ENCODE data around the gene PKDCC.

PKDCC gene

DNA sequence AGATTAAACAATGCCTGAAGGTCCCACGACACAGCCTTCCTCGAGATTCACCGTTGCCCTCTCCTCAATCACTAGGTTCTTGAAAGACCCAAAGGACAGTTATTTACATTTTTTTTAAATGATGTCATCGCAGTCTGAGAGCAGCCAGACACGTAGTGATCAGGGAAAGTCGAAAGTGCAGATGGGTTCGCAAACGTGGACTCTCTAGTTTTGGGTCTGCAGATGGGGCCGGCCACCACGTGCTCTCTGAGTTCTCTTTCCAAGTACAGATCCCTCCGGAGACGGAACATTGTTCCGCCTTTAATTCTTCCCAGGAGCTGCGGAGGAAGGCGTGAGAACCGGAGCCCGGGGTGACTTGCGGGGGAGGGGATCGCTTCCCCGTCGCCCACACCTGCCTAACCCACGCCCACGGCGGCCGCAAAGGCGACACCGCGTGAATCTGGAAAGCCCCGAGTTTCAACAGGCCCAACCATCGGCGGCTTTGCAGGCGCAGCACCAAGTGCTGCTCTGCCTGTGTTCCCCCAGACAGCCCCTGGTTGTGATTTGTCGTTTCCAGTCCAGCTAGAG lies 54.3 kb downstream of the PKDCC start:
- H2BK5ac ChIP-seq (ENCODE audit: low read length): peak overlapping the region; percentile 94
- H4K8ac ChIP-seq (ENCODE audit: low read depth, low read length): no peak overlapping the region
- peak overlapping the region; percentile 98 for H3K27ac ChIP-seq (ENCODE audit: low read depth, low read length)
- H3K79me2 ChIP-seq (ENCODE audit: control insufficient read depth, insufficient read depth, low read length): no peaks in the 10 kb centered on the region
- H4K5ac ChIP-seq (ENCODE audit: low read length): peak overlapping the region; percentile 90
- peak overlapping the region; percentile 95 for H2BK120ac ChIP-seq (ENCODE audit: low read depth, low read length)
- no peak overlapping the region for H3K4me3 ChIP-seq (ENCODE audit: low read length)
- H3K4me1 ChIP-seq (ENCODE audit: control insufficient read depth, low read depth, low read length): peaks cover 8% of the 10 kb centered on the region
- H3K79me1 ChIP-seq (ENCODE audit: low read length): no peaks in the 10 kb centered on the region
- H3K36me3 ChIP-seq (ENCODE audit: control insufficient read depth, insufficient read depth, low read length): no peaks in the 10 kb centered on the region
- peak overlapping the region; percentile 99 for H3K18ac ChIP-seq (ENCODE audit: low read length)
- peak overlapping the region; percentile 25 for H3K4me2 ChIP-seq (ENCODE audit: low read length)
- H3K23ac ChIP-seq (ENCODE audit: low read length): peak overlapping the region; percentile 85
- WGBS (ENCODE audit: extremely low coverage, insufficient coverage, low lambda C conversion rate): no CpG with 5 or more reads among the region's 33 CpGs
- H3K9ac ChIP-seq (ENCODE audit: low read length): peak overlapping the region; percentile 73
- peak overlapping the region; percentile 71 for H3K4ac ChIP-seq (ENCODE audit: low read depth, low read length)
- no peaks in the 10 kb centered on the region for H3K27me3 ChIP-seq (ENCODE audit: insufficient read depth, low read length, poor library complexity)
- no peak overlapping the region for H2AK5ac ChIP-seq (ENCODE audit: low read length)
- peak; percentile 92 for DNase-seq
- peak overlapping the region; percentile 15 for H2BK15ac ChIP-seq (replicated peaks; ENCODE audit: low read depth)
- H3K56ac ChIP-seq (ENCODE audit: low read length): peak overlapping the region; percentile 92

DNA sequence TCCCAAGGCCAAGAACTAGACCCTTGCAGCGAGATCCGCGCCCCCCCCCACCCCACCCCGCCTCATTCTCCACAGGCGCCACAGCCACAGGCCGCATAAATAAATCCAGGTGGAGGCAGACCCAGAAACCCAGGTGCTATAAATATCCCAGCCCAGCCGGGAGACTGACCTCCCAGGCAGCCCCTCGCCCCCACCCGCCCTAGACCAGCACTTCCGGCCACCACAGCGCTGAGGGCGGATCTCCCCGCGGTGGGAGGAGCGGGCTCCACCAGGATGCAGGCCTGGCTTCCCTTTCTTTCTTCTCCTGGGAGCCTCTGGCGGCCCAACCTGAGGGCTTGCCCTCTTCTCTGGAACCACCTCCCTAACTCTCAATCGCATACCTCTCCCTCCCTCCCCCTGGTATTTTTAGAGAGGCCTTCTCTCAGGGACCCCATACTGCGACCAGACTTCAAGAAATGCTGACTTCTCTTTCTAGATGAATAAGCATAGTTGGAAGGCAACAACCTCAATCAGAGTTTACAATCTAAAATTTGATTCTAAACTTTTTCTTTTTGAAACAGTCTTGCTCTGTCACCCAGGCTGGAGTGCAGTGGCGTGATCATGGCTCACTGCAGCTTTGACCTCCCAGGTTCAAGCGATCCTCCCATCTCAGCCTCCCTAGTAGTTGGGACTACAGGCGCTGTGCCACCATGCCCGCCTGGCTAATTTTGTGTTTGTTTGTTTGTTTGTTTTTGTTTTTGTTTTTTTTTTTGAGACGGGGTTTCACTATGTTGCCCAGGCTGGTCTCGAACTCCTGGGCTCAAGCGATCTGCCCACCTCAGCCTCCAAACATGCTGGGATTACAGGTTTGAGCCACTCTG lies 55.0 kb downstream of the PKDCC start:
- Histone ChIP-seq H3K79me2 (ENCODE audit: control insufficient read depth, insufficient read depth, low read length) (no peaks in the 10 kb centered on the region), H3K4me1 (ENCODE audit: control insufficient read depth, low read depth, low read length) (peaks cover 8% of the 10 kb centered on the region), H3K9ac (ENCODE audit: low read length) (peak overlapping the region; percentile 73), H2BK120ac (ENCODE audit: low read depth, low read length) (peak overlapping the region; percentile 95), H3K79me1 (ENCODE audit: low read length) (no peaks in the 10 kb centered on the region), H3K36me3 (ENCODE audit: control insufficient read depth, insufficient read depth, low read length) (no peaks in the 10 kb centered on the region), H3K27me3 (ENCODE audit: insufficient read depth, low read length, poor library complexity) (no peaks in the 10 kb centered on the region), H4K5ac (ENCODE audit: low read length) (no peak overlapping the region), H2BK5ac (ENCODE audit: low read length) (peak overlapping the region; percentile 94), H3K56ac (ENCODE audit: low read length) (peak overlapping the region; percentile 92), H2BK15ac (replicated peaks; ENCODE audit: low read depth) (peak overlapping the region; percentile 20), H3K27ac (ENCODE audit: low read depth, low read length) (peak overlapping the region; percentile 98), H3K23ac (ENCODE audit: low read length) (no peak overlapping the region), H3K4ac (ENCODE audit: low read depth, low read length) (peak overlapping the region; percentile 71), H4K8ac (ENCODE audit: low read depth, low read length) (no peak overlapping the region), H3K4me3 (ENCODE audit: low read length) (no peak overlapping the region), H2AK5ac (ENCODE audit: low read length) (no peak overlapping the region), H3K4me2 (ENCODE audit: low read length) (no peak overlapping the region), H3K18ac (ENCODE audit: low read length) (peak overlapping the region; percentile 99)
- peak; percentile 99 for DNase-seq
- WGBS (ENCODE audit: extremely low coverage, insufficient coverage, low lambda C conversion rate): no CpG with 5 or more reads among the region's 25 CpGs

DNA sequence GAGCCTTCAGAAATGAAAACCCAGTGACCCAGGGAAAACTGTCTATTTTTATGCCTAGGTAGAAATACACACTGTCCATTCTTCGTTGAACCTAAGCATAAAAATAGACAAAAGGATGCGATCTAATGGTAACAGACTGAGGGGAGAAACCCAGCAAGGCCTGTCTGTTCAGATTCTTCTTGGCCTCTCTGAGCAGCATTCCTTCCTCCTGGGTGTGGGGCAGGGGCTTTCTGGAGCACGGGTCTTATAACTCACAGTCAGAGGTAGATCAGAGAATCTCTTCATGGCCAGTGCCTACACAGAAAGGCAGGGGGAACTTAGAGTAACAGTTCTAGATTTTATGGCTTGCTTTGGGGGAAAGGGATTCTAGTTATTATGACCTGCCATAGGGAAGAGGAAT lies 56.0 kb downstream of the PKDCC start:
- H3K79me2 ChIP-seq (ENCODE audit: control insufficient read depth, insufficient read depth, low read length): no peaks in the 10 kb centered on the region
- no peaks in the 10 kb centered on the region for H3K36me3 ChIP-seq (ENCODE audit: control insufficient read depth, insufficient read depth, low read length)
- peak overlapping the region; percentile 20 for H3K27ac ChIP-seq (ENCODE audit: low read depth, low read length)
- WGBS (ENCODE audit: extremely low coverage, insufficient coverage, low lambda C conversion rate): no CpG with 5 or more reads among the region's 3 CpGs
- H3K4me3 ChIP-seq (ENCODE audit: low read length): no peak overlapping the region
- no peak overlapping the region for H2BK15ac ChIP-seq (replicated peaks; ENCODE audit: low read depth)
- no peak overlapping the region for H2AK5ac ChIP-seq (ENCODE audit: low read length)
- no peak overlapping the region for H4K5ac ChIP-seq (ENCODE audit: low read length)
- H4K8ac ChIP-seq (ENCODE audit: low read depth, low read length): no peak overlapping the region
- H3K27me3 ChIP-seq (ENCODE audit: insufficient read depth, low read length, poor library complexity): no peaks in the 10 kb centered on the region
- peaks cover 8% of the 10 kb centered on the region for H3K4me1 ChIP-seq (ENCODE audit: control insufficient read depth, low read depth, low read length)
- no peak overlapping the region for H3K4me2 ChIP-seq (ENCODE audit: low read length)
- no peak overlapping the region for H2BK5ac ChIP-seq (ENCODE audit: low read length)
- DNase-seq: peak; percentile 64
- H3K79me1 ChIP-seq (ENCODE audit: low read length): no peaks in the 10 kb centered on the region
- peak overlapping the region; percentile 41 for H3K18ac ChIP-seq (ENCODE audit: low read length)
- H3K9ac ChIP-seq (ENCODE audit: low read length): no peak overlapping the region
- H3K23ac ChIP-seq (ENCODE audit: low read length): no peak overlapping the region
- H3K4ac ChIP-seq (ENCODE audit: low read depth, low read length): no peak overlapping the region
- H2BK120ac ChIP-seq (ENCODE audit: low read depth, low read length): peak overlapping the region; percentile 76
- peak overlapping the region; percentile 38 for H3K56ac ChIP-seq (ENCODE audit: low read length)

DNA sequence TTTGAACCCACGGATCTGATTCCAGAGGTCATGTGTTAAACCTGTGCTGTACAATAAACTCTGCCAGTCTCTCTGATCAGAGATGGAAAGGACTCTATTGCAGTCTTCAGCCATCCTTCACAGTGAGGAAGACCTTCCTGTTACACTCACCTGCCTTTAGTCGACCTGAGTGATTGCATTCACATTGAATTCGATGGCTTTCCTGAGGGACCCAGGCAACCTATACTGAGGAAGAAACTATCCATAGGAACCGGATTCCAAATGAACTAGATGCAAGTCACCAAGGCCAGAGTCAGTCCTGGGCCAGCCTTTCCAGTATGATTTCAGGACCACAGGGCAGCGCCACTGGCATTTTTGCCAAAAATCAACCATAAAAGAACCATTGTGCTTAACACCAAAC lies 56.8 kb downstream of the PKDCC start:
- no peak overlapping the region for H3K4ac ChIP-seq (ENCODE audit: low read depth, low read length)
- no peaks in the 10 kb centered on the region for H3K79me1 ChIP-seq (ENCODE audit: low read length)
- H3K9ac ChIP-seq (ENCODE audit: low read length): no peak overlapping the region
- peaks cover 8% of the 10 kb centered on the region for H3K4me1 ChIP-seq (ENCODE audit: control insufficient read depth, low read depth, low read length)
- H2BK5ac ChIP-seq (ENCODE audit: low read length): no peak overlapping the region
- H4K8ac ChIP-seq (ENCODE audit: low read depth, low read length): no peak overlapping the region
- H4K5ac ChIP-seq (ENCODE audit: low read length): no peak overlapping the region
- no CpG with 5 or more reads among the region's 5 CpGs for WGBS (ENCODE audit: extremely low coverage, insufficient coverage, low lambda C conversion rate)
- H2BK120ac ChIP-seq (ENCODE audit: low read depth, low read length): no peak overlapping the region
- no peak overlapping the region for H3K4me3 ChIP-seq (ENCODE audit: low read length)
- no peaks in the 10 kb centered on the region for H3K79me2 ChIP-seq (ENCODE audit: control insufficient read depth, insufficient read depth, low read length)
- H3K36me3 ChIP-seq (ENCODE audit: control insufficient read depth, insufficient read depth, low read length): no peaks in the 10 kb centered on the region
- H2BK15ac ChIP-seq (replicated peaks; ENCODE audit: low read depth): no peak overlapping the region
- no peaks in the 10 kb centered on the region for H3K27me3 ChIP-seq (ENCODE audit: insufficient read depth, low read length, poor library complexity)
- H3K4me2 ChIP-seq (ENCODE audit: low read length): no peak overlapping the region
- DNase-seq: no peak
- H3K23ac ChIP-seq (ENCODE audit: low read length): no peak overlapping the region
- peak overlapping the region; percentile 4 for H3K18ac ChIP-seq (ENCODE audit: low read length)
- H3K27ac ChIP-seq (ENCODE audit: low read depth, low read length): no peak overlapping the region
- H3K56ac ChIP-seq (ENCODE audit: low read length): no peak overlapping the region
- H2AK5ac ChIP-seq (ENCODE audit: low read length): no peak overlapping the region

DNA sequence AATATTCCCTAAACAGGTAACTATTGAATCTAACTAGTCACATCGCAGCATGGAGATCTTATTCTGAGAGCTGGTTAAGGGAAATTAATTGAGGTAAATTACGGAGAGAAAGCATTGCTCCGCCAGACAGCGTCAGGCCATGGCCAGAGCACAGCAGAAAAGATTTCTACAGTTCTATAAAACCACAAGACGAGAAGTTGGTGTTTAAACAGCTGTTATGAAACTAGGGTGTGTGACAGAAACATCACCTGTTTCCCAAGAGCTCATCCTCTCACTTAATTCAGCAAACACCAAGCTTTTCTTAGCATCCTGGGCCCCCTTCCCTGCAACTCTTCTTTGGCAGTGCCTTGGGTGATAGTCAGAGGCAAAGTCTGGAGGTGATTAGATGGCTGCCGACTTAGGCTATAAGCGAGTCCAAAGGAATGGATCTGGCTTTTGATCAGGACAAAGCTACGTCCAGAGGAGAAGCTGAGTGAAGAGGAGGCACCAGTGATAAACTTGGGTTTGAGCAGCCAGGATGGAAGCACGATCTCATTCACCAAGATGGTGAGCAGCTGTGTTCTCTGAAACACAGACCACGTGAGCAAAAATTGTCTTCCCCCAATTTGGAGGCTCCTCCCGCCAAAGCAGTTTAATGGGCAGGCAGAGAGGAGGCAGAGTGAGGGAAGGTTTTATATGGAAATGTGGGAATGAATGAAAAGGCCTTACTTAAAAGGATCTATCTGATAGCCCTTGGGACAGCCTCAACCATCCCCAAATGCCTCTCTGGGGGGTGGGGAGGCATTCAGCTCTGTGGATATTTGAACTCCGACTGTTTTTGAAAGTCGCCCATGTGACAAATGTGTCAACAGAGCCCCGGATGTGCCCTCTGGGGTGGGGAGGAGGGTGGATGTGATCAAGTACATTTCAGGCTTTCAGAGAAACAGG lies 57.8 kb downstream of the PKDCC start:
- Histone ChIP-seq H3K27me3 (ENCODE audit: insufficient read depth, low read length, poor library complexity) (no peaks in the 10 kb centered on the region), H3K56ac (ENCODE audit: low read length) (peak overlapping the region; percentile 54), H3K27ac (ENCODE audit: low read depth, low read length) (no peak overlapping the region), H3K4me2 (ENCODE audit: low read length) (no peak overlapping the region), H2BK15ac (replicated peaks; ENCODE audit: low read depth) (no peak overlapping the region), H3K4me1 (ENCODE audit: control insufficient read depth, low read depth, low read length) (peaks cover 8% of the 10 kb centered on the region), H3K79me2 (ENCODE audit: control insufficient read depth, insufficient read depth, low read length) (no peaks in the 10 kb centered on the region), H3K4me3 (ENCODE audit: low read length) (no peak overlapping the region), H4K5ac (ENCODE audit: low read length) (no peak overlapping the region), H2AK5ac (ENCODE audit: low read length) (no peak overlapping the region), H4K8ac (ENCODE audit: low read depth, low read length) (no peak overlapping the region), H3K79me1 (ENCODE audit: low read length) (no peaks in the 10 kb centered on the region), H2BK120ac (ENCODE audit: low read depth, low read length) (no peak overlapping the region), H3K9ac (ENCODE audit: low read length) (no peak overlapping the region), H3K4ac (ENCODE audit: low read depth, low read length) (peak overlapping the region; percentile 21), H3K23ac (ENCODE audit: low read length) (no peak overlapping the region), H2BK5ac (ENCODE audit: low read length) (no peak overlapping the region), H3K18ac (ENCODE audit: low read length) (no peak overlapping the region), H3K36me3 (ENCODE audit: control insufficient read depth, insufficient read depth, low read length) (no peaks in the 10 kb centered on the region)
- no peak for DNase-seq
- no CpG with 5 or more reads among the region's 14 CpGs for WGBS (ENCODE audit: extremely low coverage, insufficient coverage, low lambda C conversion rate)
